ENCODE data around the gene KCNK15.

Gene KCNK15

DNA sequence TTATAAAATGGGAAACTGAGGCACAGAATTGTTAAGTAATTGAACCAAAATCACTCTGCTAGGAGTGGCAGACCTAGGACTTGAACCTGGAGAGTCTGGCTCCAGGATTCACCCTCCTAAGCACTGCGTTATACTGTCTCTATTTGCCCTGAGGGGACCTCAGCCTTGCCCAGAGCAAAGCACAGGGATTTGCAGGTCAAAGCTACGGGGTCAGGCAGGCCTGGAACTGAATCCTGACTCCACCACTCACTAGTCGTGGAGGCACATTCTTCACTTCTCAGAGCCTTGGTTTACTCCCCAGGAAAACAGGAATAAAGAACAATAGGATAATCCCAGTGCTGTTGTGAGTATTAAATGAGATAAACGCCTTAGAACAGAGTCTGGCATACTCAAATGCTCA is 19.4 kb downstream of the KCNK15 start:
- no peak overlapping the region for H3K4me3 ChIP-seq (ENCODE audit: control insufficient read depth in 1 of 7, extremely low read depth in 1 of 7, insufficient read depth in 4 of 7, low read depth in 2 of 7, low read length in 6 of 7)
- peaks cover 0 to 31% (median 9%) of the 10 kb centered on the region in 5 experiments for H3K27me3 ChIP-seq (replicated peaks in 2 of 5; ENCODE audit: control insufficient read depth in 4 of 5, insufficient read depth in 5 of 5, low read length in 4 of 5)
- 83% methylated on average over 2 of the region's 4 CpGs for WGBS (ENCODE audit: insufficient coverage)
- no peaks in the 10 kb centered on the region for H3K4me1 ChIP-seq (ENCODE audit: control extremely low read depth in 1 of 4, control insufficient read depth in 4 of 4, insufficient read depth in 4 of 4, low read length in 3 of 4)
- no peak overlapping the region for H3K27ac ChIP-seq (ENCODE audit: insufficient read depth in 1 of 2, low read depth in 1 of 2, low read length in 2 of 2, poor library complexity in 1 of 2, severe bottlenecking in 2 of 2)
- ChIA-PET CTCF (no interaction called here), POLR2A (no interaction called here)
- no peaks in the 10 kb centered on the region for H3K9me3 ChIP-seq (ENCODE audit: control extremely low read depth in 1 of 5, control insufficient read depth in 4 of 5, insufficient read depth in 2 of 5, low read depth in 1 of 5, low read length in 4 of 5)
- no peak for DNase-seq
- H3K36me3 ChIP-seq (ENCODE audit: control insufficient read depth in 4 of 4, insufficient read depth in 4 of 4, low read length in 3 of 4), result no peaks in the 10 kb centered on the region

DNA sequence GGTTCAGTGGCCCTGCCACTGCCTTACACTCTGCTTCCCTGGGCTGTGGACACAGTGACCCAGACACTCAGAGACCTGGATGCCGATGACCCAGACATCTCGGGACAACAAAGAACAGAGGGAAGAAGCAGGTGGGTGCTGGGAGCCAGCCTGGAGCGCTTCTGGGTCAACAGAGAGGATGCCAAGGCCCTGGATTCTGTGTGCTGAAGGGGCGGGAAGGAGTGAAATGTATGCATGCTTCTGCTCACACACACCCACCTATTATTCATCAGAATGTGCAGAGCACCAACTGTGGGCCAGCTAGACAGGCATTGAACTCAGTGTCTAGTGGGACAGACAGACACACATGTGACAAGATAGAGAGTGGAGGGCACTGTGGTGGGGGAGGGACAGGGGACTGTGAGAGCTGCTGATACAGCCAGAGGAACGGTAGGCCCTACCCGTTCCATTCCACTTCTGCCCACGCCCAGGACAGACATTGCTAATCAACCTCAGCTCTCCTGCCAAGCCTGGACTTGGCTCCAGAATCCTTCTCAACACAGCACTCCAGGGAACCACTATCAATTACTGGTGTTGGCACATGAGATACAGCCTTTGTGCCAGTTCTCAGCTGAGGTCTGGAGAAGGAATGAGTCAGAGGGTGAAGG is 20.2 kb downstream of the KCNK15 start:
- no peak overlapping the region for H3K27ac ChIP-seq (ENCODE audit: insufficient read depth in 1 of 2, low read depth in 1 of 2, low read length in 2 of 2, poor library complexity in 1 of 2, severe bottlenecking in 2 of 2)
- no peaks in the 10 kb centered on the region for H3K4me1 ChIP-seq (ENCODE audit: control extremely low read depth in 1 of 4, control insufficient read depth in 4 of 4, insufficient read depth in 4 of 4, low read length in 3 of 4)
- no peaks in the 10 kb centered on the region for H3K36me3 ChIP-seq (ENCODE audit: control insufficient read depth in 4 of 4, insufficient read depth in 4 of 4, low read length in 3 of 4)
- POLR2A ChIA-PET, result no interaction called here
- CTCF ChIA-PET, result interaction anchor here (3.7 kb wide), 1 partner anchor 19 kb away, joined by 19 read pairs; the partner anchor contains the start of gene KCNK15
- H3K4me3 ChIP-seq (ENCODE audit: control insufficient read depth in 1 of 7, extremely low read depth in 1 of 7, insufficient read depth in 4 of 7, low read depth in 2 of 7, low read length in 6 of 7), result no peak overlapping the region
- 75% methylated on average over 3 of the region's 7 CpGs for WGBS (ENCODE audit: insufficient coverage)
- H3K9me3 ChIP-seq (ENCODE audit: control extremely low read depth in 1 of 5, control insufficient read depth in 4 of 5, insufficient read depth in 2 of 5, low read depth in 1 of 5, low read length in 4 of 5), result no peaks in the 10 kb centered on the region
- DNase-seq, result no peak
- peaks cover 0 to 33% (median 7%) of the 10 kb centered on the region in 5 experiments for H3K27me3 ChIP-seq (replicated peaks in 2 of 5; ENCODE audit: control insufficient read depth in 4 of 5, insufficient read depth in 5 of 5, low read length in 4 of 5)

DNA sequence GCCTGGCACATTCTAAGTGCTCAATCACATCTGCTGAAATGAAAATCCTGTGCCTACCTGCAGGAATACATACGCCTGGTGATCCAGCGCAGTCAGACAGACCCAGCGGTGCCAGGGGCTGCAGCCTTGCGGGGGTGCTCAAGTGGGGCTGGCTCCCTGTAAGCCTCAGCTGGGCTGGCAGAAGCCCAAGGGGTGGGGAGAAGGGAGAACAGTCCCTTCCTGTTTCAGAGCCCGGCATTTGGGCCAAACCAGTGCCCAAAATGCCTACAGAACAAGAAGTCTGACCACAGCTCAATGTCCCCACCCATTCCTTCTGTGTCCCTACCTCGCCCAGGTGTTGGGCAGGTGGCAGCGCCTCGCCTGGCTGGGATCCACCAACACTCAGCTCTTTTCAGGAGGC is 22.6 kb downstream of the KCNK15 start:
- Histone ChIP-seq H3K4me1 (ENCODE audit: control extremely low read depth in 1 of 4, control insufficient read depth in 4 of 4, insufficient read depth in 4 of 4, low read length in 3 of 4) (no peaks in the 10 kb centered on the region), H3K27me3 (replicated peaks in 2 of 5; ENCODE audit: control insufficient read depth in 4 of 5, insufficient read depth in 5 of 5, low read length in 4 of 5) (peaks cover 0 to 45% (median 5%) of the 10 kb centered on the region in 5 experiments), H3K4me3 (ENCODE audit: control insufficient read depth in 1 of 7, extremely low read depth in 1 of 7, insufficient read depth in 4 of 7, low read depth in 2 of 7, low read length in 6 of 7) (no peak overlapping the region), H3K9me3 (ENCODE audit: control extremely low read depth in 1 of 5, control insufficient read depth in 4 of 5, insufficient read depth in 2 of 5, low read depth in 1 of 5, low read length in 4 of 5) (no peaks in the 10 kb centered on the region), H3K36me3 (ENCODE audit: control insufficient read depth in 4 of 4, insufficient read depth in 4 of 4, low read length in 3 of 4) (no peaks in the 10 kb centered on the region), H3K27ac (ENCODE audit: insufficient read depth in 1 of 2, low read depth in 1 of 2, low read length in 2 of 2, poor library complexity in 1 of 2, severe bottlenecking in 2 of 2) (no peak overlapping the region)
- DNase-seq, result no peak
- CTCF ChIA-PET, result interaction anchor here (1.7 to 3.7 kb wide), 2 partner anchors 9 to 21 kb away, joined by 6 to 19 read pairs; partner anchors contain the start of gene KCNK15
- WGBS (ENCODE audit: insufficient coverage), result 91% methylated on average over 7 of the region's 8 CpGs
- POLR2A ChIA-PET, result interaction anchor here (0.6 kb wide), 1 partner anchor 58 kb away, joined by 3 read pairs; no protein-coding TSS in a partner anchor

DNA sequence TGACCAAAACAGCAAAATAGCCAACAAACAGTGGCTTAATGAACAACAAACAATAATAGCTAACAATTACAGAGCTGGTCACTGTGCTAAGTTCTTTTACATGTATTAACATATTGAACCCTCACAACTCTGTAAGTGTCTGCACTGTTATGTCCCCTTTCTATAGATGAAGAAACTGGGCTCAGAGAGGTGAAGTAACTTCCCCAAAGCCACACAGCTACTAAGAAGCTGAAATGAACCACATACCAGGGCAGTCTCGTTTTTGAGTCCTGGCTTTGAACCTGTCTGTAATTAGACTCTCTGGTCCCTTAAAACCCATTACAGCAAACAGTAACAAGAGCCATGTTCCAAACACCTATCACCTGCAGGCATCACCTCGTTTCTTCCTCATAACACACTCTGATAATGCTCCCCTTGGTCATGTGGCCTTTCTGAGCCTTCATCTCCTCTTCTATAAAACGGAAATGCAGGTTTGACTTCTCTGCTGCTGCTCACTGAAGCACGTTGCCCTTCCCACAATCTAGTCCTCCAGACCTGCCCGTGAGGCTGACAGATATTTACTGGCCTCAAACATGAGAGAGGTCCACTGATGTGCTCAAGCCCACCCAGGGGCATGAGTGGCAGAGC is 23.3 kb downstream of the KCNK15 start:
- ChIA-PET CTCF (interaction anchor here (0.9 to 3.7 kb wide), 2 partner anchors 16 to 22 kb away, joined by 3 to 19 read pairs; partner anchors contain the start of gene KCNK15), POLR2A (no interaction called here)
- no peak for DNase-seq
- Histone ChIP-seq H3K27ac (ENCODE audit: insufficient read depth in 1 of 2, low read depth in 1 of 2, low read length in 2 of 2, poor library complexity in 1 of 2, severe bottlenecking in 2 of 2) (no peak overlapping the region), H3K4me3 (ENCODE audit: control insufficient read depth in 1 of 7, extremely low read depth in 1 of 7, insufficient read depth in 4 of 7, low read depth in 2 of 7, low read length in 6 of 7) (no peak overlapping the region), H3K4me1 (ENCODE audit: control extremely low read depth in 1 of 4, control insufficient read depth in 4 of 4, insufficient read depth in 4 of 4, low read length in 3 of 4) (no peaks in the 10 kb centered on the region), H3K9me3 (ENCODE audit: control extremely low read depth in 1 of 5, control insufficient read depth in 4 of 5, insufficient read depth in 2 of 5, low read depth in 1 of 5, low read length in 4 of 5) (no peaks in the 10 kb centered on the region), H3K27me3 (replicated peaks in 2 of 5; ENCODE audit: control insufficient read depth in 4 of 5, insufficient read depth in 5 of 5, low read length in 4 of 5) (peaks cover 0 to 46% (median 5%) of the 10 kb centered on the region in 5 experiments), H3K36me3 (ENCODE audit: control insufficient read depth in 4 of 4, insufficient read depth in 4 of 4, low read length in 3 of 4) (no peaks in the 10 kb centered on the region)
- WGBS (ENCODE audit: insufficient coverage), result 65% methylated on average over 5 of the region's 5 CpGs

DNA sequence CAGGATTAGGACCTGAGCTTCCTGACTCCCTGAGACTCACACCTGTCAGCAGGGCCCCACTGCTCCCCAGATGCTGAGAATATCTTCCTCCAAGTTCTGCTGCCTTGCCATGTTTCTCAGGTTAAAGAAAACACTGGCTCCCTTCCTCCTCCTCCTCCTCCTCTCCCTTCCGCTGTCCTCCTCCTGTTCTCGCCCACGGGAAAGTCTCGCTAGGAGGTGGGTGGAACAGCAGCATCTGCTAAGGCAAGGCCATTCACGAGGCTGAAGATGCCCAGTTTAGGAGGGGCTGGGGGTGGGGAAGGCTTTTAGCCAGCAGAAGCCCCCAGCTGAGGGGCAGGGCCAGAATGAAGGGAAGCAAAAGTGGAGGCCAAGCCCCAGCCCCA is 23.8 kb downstream of the KCNK15 start:
- DNase-seq, result no peak
- POLR2A ChIA-PET, result no interaction called here
- CTCF ChIA-PET, result interaction anchor here (0.9 to 3.7 kb wide), 2 partner anchors 17 to 22 kb away, joined by 3 to 19 read pairs; partner anchors contain the start of gene KCNK15
- WGBS (ENCODE audit: insufficient coverage), result 47% methylated on average over 3 of the region's 5 CpGs
- Histone ChIP-seq H3K36me3 (ENCODE audit: control insufficient read depth in 4 of 4, insufficient read depth in 4 of 4, low read length in 3 of 4) (no peaks in the 10 kb centered on the region), H3K27me3 (replicated peaks in 2 of 5; ENCODE audit: control insufficient read depth in 4 of 5, insufficient read depth in 5 of 5, low read length in 4 of 5) (peaks cover 0 to 46% (median 5%) of the 10 kb centered on the region in 5 experiments), H3K9me3 (ENCODE audit: control extremely low read depth in 1 of 5, control insufficient read depth in 4 of 5, insufficient read depth in 2 of 5, low read depth in 1 of 5, low read length in 4 of 5) (no peaks in the 10 kb centered on the region), H3K27ac (ENCODE audit: insufficient read depth in 1 of 2, low read depth in 1 of 2, low read length in 2 of 2, poor library complexity in 1 of 2, severe bottlenecking in 2 of 2) (no peak overlapping the region), H3K4me1 (ENCODE audit: control extremely low read depth in 1 of 4, control insufficient read depth in 4 of 4, insufficient read depth in 4 of 4, low read length in 3 of 4) (no peaks in the 10 kb centered on the region), H3K4me3 (ENCODE audit: control insufficient read depth in 1 of 7, extremely low read depth in 1 of 7, insufficient read depth in 4 of 7, low read depth in 2 of 7, low read length in 6 of 7) (no peak overlapping the region)

DNA sequence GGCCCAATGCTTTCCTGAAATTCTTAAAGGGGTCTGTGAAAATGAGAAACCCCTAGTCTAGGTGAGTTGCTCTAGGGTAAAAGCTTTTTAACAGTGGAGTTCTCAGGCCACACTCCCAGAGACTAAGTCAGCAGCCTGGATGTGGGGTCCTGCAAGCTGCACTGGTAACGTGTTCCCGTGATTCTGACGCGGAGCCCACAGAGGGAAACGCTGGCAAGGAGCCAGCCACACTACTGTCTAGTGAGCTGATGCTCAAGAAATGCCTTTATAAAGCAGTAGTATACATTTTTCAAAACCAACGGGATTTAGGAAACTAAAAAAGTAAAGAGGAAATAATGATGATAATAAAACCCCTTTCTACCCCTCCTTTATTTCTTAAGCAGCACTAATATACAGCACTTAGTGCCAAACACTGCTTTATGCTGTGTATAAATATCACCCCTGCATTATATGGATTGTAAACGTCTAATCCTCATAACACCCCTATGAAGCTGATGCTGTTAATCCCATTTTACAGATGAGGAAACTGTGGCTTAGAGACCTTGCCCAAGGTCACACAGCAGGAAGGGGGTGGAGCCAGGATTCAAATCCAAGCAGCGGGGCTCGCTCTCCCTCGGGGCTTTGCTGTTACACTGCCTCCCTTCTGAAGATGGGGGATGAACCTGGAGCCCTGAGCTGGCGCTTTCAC is 25.0 kb downstream of the KCNK15 start:
- ChIA-PET POLR2A (no interaction called here), CTCF (no interaction called here)
- no peak overlapping the region for H3K27ac ChIP-seq (ENCODE audit: insufficient read depth in 1 of 2, low read depth in 1 of 2, low read length in 2 of 2, poor library complexity in 1 of 2, severe bottlenecking in 2 of 2)
- no peak overlapping the region for H3K4me3 ChIP-seq (ENCODE audit: control insufficient read depth in 1 of 7, extremely low read depth in 1 of 7, insufficient read depth in 4 of 7, low read depth in 2 of 7, low read length in 6 of 7)
- H3K36me3 ChIP-seq (ENCODE audit: control insufficient read depth in 4 of 4, insufficient read depth in 4 of 4, low read length in 3 of 4), result no peaks in the 10 kb centered on the region
- no peaks in the 10 kb centered on the region for H3K4me1 ChIP-seq (ENCODE audit: control extremely low read depth in 1 of 4, control insufficient read depth in 4 of 4, insufficient read depth in 4 of 4, low read length in 3 of 4)
- 83% methylated on average over 4 of the region's 11 CpGs for WGBS (ENCODE audit: insufficient coverage)
- no peak for DNase-seq
- H3K27me3 ChIP-seq (replicated peaks in 2 of 5; ENCODE audit: control insufficient read depth in 4 of 5, insufficient read depth in 5 of 5, low read length in 4 of 5), result peaks cover 0 to 45% (median 5%) of the 10 kb centered on the region in 5 experiments
- H3K9me3 ChIP-seq (ENCODE audit: control extremely low read depth in 1 of 5, control insufficient read depth in 4 of 5, insufficient read depth in 2 of 5, low read depth in 1 of 5, low read length in 4 of 5), result no peaks in the 10 kb centered on the region

DNA sequence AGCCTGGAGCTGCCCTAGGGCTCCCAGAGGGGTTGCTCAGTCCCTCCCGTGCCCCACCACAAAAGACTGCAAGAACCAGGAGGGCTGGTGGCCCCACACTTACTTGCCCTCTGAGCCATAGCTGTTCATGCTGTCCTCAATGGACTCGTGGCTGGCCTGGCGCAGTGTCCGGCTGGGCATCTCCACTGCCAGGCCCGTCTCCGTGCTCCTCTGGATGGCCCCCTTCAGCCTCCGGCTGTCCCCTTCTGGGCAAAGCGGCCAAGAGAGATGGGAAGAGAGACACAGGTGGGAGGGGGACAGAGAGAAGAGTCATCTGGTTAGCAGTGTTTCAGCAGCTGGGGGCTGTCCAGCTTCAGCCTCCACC is 25.5 kb downstream of the KCNK15 start:
- DNase-seq, result no peak
- no peaks in the 10 kb centered on the region for H3K4me1 ChIP-seq (ENCODE audit: control extremely low read depth in 1 of 4, control insufficient read depth in 4 of 4, insufficient read depth in 4 of 4, low read length in 3 of 4)
- CTCF ChIA-PET, result no interaction called here
- POLR2A ChIA-PET, result no interaction called here
- no peak overlapping the region for H3K4me3 ChIP-seq (ENCODE audit: control insufficient read depth in 1 of 7, extremely low read depth in 1 of 7, insufficient read depth in 4 of 7, low read depth in 2 of 7, low read length in 6 of 7)
- H3K36me3 ChIP-seq (ENCODE audit: control insufficient read depth in 4 of 4, insufficient read depth in 4 of 4, low read length in 3 of 4), result no peaks in the 10 kb centered on the region
- peaks cover 0 to 40% (median 5%) of the 10 kb centered on the region in 5 experiments for H3K27me3 ChIP-seq (replicated peaks in 2 of 5; ENCODE audit: control insufficient read depth in 4 of 5, insufficient read depth in 5 of 5, low read length in 4 of 5)
- no peaks in the 10 kb centered on the region for H3K9me3 ChIP-seq (ENCODE audit: control extremely low read depth in 1 of 5, control insufficient read depth in 4 of 5, insufficient read depth in 2 of 5, low read depth in 1 of 5, low read length in 4 of 5)
- H3K27ac ChIP-seq (ENCODE audit: insufficient read depth in 1 of 2, low read depth in 1 of 2, low read length in 2 of 2, poor library complexity in 1 of 2, severe bottlenecking in 2 of 2), result no peak overlapping the region
- WGBS (ENCODE audit: insufficient coverage), result 93% methylated on average over 2 of the region's 8 CpGs
